HG02588 (cell line): ENCODE results near the gene TSPAN9.

Experiments used
- ATAC-seq: cut with Tn5 transposase; IDR thresholded peaks from one replicate; pipeline ENCODE4 v1.9.1; 2021; ENCODE audit warnings: mild to moderate bottlenecking, moderate library complexity; ENCODE audit not compliant: unreplicated experiment

Gene TSPAN9

DNA sequence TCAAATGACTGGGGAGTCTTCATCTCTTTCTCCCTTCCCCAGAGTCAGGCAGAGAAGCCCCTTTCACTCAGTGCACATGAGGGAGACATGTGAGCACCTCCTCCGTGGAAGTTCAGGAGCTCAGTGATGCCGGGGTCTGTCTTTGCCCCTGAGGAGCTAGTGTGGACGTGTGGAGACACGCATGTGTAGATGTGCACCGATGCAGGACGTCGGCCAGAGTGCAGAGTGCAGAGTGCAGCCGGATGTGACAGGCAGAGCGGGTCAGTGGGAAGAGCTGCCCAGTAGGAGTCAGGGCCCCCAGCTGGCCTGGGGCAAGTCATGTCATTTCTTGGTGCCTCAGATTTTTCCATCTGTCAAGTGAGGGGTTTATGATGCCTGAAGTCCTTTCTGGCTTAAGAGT is 20.7 kb downstream of the TSPAN9 start:
- ATAC-seq = no peak

DNA sequence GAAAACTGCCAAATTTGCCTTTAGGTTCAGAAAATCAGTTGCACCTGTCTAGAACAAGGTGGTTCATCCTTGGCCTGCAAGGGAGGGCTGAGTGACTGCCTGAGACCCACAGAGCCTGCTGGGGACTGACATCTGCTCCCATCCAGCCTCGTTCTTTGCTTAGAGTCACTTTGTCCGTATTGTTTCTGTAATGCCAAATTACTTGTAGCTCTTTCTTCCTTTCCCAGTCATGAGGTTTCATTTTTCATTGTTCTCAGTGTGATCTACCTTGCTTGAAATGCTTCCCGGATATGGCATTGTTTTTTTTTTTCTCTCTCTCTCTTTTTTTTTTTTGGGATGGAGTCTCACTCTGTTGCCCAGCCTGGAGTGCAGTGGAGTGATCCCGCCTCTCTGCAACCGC is 21.3 kb downstream of the TSPAN9 start:
- ATAC-seq = no peak

DNA sequence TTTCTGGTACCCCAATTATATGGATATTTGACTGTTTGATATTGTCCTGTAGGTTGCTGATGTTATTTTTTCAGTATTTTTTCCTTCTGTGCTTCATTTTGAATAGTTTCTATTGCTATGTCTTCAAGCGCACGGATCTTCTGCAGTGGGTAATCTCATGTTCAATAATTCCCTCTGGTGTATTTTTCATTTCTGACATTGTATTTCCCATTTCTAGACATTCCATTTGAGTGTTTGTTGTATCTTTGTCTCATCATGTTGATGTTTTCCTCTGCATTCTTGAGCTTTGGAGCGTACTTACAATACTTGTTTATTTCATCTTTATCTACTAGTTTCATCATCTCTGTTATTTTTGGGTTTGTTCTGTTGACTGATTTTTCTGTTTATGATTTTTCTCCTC is 22.0 kb downstream of the TSPAN9 start:
- no peak for ATAC-seq

DNA sequence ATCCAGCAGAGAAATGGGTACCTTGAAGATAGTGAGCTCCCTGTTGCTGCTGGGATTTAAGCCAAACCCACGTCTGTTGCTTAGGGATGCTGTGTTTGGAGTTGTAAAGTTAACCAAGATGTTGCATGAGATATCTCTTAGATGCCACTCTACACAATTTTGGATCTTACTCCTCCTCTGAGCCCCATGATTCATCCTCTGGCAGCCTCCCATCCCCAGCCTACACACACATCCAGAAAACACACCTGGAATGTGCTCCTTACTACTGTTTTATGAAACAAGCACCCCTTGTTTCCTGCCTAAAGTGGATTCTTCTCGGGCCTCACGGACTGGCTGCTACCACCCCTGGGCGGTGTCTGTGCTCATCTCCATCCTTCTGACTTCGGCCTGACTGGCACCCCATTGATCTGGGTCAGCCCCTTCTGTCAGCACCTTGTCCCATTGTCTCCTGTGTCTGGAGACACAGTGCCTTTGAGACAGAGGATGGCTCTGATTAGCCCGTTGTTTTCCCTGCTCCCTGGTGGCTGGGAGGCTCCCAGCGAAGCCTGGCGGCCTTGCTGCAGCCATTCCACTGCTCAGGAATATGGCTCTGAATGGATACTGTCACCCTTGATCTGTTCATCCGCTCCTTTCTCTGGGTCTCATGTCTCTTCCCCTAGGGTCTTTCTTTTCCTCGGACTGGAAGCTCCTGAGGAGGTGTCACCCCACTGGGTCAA is 24.3 kb downstream of the TSPAN9 start:
- no peak for ATAC-seq

DNA sequence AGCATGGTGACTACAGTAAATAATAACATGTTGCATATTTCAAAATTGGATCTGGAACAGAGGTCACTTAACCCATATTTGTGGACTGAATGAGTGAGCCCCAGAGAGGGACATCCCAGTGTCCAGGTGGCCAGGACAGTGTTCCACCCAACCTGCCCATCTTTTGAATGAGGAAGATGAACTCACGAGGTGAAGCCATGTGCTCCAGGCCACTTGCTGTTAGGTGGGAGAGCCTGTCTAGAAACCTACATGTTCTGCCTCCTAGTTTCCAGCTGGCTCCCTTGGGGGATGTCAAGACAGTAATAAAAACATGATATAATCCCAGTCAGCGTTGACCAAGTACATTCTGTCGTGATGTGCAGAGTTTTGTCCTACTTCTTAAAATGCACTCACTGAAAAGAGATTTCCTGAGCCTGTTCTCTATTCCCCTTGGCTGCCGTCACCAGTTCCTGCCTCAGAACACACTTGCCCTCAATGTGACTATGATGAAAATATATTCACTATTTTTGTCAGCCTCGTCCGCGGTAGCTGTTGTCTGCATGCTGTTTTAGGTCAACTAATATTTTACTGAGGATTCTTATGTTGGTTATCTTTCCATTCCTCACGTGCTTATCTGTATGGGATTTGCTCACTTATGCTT is 25.7 kb downstream of the TSPAN9 start:
- no peak for ATAC-seq

DNA sequence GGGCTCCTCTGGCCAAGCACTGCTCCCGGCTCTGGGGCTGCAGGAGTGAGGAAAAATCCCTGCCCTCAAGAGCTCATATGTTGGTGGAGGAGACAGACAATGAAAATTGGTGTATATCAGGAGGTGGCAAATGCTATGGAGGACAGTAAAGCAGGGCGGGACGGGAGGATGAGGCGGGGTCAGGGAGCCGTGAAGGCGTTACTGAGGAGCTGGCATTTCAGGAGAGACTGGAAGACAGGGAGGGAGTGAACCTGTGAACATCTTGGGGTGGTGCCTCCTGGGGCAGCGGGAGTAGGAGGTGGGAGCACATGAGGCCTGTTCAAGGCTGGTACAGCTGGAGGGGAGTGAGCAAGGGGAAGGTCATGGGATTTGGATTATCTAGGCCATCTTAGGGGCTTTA is 26.6 kb downstream of the TSPAN9 start:
- no peak for ATAC-seq

DNA sequence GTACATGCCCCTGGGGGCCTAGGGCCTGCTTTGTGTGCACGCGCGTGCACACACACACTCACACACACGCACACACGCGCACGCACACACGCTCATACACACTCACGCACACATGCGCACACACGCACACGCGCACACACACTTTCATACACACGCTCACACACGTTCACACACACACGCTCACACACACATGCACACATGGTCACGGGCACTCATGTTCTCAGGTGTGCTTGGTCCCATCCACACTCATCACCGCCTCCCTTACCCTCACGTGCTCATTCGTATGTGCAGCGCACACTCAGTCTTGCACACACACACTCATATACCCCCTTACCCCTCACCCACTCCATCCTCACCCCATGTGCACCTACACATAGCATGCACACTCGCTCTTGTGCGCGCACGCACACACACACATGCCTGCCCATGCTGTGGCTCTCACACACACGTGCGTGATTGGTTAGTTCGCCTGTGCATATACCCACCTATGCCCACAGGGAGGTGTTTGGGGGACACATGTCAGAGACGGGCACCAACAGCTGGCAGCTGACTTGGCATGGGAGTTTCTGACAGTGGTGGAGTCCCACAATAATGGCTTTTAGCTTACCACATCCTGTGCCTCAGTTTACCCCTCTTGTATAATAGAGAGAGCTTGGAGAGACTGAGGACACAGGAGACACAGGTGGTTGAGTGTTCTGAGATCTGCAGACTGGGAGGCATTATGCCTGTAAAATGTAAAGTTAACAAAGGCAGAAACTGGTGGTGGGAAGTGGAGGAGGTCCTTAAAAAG is 28.7 kb downstream of the TSPAN9 start:
- ATAC-seq = no peak

DNA sequence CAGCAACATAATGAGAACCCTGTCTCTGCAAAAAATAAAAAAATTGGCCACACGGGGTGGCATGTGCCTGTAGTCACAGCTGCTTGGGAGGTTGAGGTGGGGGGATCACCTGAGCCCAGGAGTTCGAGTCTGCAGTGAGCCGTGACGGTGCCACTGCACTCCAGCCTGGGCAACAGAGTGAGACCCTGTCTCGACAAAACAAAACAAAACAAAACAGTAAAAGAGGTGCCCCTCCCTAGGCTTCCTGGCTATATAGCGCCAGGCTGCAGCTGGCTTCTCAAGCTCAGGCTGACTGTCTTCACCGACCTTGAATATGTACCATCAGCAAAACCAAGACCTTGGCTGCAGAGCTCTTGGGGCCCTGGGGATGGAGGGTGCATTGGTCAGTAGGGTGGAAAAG is 29.4 kb downstream of the TSPAN9 start:
- no peak for ATAC-seq

DNA sequence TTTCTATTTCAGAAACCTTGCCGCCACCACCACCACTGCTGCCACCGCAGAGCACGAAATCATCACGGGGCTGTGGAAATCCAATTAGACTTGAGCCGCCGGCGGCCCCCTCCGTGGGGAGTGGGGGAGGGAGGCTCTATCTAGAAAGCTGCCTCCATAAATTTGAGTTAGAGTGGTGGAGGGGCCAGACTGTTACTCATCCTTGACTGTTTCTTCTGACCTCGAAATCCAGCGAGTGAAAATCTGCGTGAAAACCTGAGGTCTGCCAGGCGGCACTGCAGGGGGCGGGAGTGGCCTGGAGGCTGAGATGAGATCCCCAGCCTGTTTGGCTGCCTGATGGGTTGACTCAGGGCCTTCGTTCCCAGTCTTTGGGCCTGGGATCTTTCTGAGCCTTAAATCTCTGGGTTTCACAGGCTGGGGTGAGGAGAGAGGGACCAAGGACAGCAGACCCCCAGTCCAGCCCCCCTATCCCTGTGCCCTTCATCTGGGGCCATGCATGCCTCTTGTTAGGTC is 29.9 kb downstream of the TSPAN9 start:
- no peak for ATAC-seq

DNA sequence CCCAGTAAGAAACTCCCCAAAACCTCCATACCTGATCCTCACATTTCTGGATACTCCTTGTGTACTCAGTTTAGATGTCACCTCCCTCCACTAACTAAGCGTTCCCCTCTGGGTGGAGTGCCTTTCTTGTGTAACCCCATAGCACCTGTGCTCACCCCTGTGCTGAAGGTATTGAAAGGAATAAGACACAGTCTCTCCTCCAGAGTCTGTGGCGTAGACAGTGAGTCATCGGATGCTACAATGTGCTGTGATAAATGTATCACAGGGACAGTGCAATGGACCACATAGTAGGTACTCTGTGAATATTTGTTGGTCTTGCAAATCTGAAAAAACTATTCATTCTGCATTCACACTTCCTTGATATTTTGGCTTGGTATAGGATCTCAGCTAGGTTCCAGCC is 30.8 kb downstream of the TSPAN9 start:
- no peak for ATAC-seq

DNA sequence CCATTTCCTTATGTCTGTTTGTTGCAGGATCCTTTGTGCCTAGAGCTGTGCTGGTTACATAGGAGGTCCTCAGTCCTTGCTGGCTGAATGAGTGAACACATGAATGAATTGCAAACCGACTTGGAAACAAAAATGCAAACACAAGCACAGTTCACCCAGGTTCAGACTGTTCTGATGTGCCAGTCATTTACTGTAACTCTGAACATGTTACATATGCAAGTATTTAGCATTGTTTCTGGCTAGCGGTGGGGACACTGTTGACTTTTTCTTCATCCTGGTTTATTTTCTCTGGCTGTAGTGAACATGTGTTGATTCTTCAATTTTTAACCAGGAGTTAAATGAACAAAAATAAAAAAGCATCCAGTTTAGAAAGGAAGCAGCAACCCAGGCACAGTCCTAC is 33.4 kb downstream of the TSPAN9 start:
- no peak for ATAC-seq

DNA sequence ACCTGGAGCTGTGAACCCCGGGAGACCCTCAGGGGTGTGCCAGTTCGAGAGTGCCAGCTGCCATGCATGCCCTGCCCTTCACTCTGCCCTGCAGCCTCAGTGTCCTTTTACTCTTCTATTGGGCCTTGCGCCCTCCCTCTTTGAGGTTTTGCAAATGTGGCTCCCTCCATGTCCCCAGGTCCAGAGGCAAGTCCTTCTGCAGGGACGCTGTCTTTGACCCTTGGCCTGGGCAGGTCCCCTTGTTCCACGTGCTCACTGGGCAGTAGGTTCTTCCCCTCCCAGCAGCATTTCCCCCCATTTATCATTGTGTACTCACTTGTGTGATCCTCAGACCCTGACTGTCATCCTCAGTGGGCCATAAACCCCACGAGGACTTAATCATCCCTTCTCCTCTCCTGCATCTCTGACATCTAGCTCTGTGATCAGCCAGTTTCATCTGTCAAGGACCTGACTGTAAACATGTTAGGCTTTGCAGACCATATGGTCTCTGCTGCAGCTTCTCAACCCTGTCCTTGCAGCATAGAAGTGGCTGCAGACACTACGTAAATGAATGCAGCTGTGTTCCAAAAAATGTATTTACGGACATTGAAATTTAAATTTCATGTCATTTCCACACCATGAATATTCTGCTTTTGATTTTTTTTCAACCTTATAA is 36.6 kb downstream of the TSPAN9 start:
- no peak for ATAC-seq

DNA sequence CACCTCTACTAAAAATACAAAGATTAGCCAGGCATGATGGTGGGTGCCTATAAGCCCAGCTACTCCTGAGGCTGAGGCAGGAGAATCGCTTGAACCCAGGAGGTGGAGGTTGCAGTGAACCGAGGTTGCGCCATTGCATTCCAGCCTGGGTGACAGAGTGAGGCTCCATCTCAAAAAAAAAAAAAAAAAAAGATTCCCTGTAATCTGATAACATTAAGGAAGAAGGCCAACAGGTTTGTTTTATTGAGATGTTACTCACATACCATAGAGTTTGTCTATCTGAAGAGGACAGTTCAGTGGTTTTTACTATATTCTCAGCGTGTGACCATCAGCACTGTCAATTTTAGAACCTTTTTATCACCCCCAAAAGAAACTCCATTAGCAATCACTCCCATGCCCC is 37.5 kb downstream of the TSPAN9 start:
- ATAC-seq = no peak

DNA sequence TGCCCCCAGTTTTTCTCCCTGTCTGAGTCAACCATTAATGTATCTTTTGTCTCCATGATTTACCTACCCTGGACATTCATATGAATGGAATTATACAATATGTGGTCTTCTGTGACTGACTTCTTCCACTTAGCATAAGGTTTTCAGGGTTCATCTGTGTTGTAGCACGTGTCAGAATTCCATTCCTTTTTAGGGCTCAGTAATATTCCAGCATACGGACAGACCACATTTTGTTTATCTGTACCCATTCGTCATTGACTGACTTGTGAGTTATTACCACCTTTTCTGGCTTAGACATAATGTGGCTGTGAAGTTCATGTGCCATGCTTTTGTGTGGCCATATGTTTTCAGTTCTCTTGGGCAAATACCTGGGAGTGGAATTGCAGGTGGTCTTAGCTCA is 37.9 kb downstream of the TSPAN9 start:
- no peak for ATAC-seq

DNA sequence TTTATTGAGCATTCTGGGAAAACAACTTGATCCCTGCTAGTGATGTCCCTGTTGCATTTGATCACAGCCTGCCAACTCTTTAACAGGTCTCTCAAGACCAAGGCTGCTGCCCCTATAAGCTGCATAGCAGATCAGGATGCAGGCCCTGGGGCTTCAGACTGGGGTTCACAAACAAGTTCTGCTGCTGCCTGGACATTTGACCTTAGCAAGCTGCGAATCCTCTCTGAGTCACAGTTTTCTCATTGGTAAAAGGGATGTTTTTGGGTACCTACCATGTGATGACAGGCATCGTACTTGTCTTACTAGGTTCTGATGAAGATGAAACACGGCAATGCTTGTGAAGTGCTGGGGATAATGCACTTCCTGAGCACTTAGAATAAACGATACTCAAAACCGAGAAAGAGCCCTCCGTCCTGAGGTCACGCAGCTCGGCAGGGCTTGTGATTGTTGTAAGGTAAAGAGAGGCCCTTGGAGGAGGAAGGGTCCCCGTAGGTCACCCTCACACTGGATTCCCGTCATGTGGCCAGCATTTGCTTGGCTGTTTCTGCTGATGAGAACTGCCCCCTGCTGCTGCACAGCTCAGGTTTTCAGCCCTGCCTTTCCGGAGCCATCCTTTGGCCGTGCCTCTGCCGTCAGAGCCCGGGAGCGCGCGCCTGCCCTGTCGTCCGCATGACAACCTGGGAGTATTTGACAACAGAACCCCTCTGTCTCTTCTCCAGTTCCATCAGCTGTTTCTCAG is 39.1 kb downstream of the TSPAN9 start:
- ATAC-seq = no peak

DNA sequence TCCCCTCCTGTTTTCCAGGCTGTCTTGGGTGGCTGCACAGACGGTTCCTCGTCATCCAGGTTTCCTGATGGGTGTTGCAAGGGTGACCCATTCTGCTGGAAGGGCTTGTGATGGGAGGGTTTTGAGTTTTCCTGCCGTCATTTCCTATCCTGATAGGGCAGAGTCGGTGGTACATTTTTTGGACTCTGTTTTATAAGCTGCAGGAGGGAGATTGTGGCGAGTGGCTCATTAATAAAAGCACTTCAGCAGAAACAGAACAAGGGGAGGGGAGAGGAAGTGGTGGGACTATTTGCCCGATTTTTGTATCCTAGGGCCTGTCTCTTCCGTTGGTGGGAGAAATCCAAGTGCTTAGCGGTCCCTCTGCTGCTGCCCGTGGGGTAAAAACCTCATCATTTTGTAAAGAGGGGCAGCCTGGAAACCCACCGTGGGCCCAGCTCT is 40.0 kb downstream of the TSPAN9 start:
- no peak for ATAC-seq

DNA sequence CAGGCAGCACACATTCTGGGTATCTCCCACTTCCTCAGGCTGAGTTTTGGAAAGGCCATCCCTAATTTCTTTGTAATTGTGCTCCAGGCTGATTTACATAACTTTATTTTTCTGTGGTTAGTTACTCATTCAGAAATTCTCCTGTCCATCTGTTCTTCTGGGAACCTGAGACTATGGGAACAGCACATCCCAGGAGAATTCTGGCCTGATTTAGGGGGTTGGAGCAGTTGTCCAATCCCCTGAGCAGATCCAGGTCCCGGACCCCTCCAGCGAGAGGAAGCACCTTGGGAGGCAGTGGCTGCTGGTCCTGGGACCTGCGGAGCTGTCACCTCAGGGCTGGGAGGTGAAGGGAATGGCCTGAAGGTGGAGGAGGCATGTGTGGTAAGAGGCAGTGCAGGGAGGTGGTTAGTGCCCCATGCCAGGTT is 40.4 kb downstream of the TSPAN9 start:
- ATAC-seq = no peak

DNA sequence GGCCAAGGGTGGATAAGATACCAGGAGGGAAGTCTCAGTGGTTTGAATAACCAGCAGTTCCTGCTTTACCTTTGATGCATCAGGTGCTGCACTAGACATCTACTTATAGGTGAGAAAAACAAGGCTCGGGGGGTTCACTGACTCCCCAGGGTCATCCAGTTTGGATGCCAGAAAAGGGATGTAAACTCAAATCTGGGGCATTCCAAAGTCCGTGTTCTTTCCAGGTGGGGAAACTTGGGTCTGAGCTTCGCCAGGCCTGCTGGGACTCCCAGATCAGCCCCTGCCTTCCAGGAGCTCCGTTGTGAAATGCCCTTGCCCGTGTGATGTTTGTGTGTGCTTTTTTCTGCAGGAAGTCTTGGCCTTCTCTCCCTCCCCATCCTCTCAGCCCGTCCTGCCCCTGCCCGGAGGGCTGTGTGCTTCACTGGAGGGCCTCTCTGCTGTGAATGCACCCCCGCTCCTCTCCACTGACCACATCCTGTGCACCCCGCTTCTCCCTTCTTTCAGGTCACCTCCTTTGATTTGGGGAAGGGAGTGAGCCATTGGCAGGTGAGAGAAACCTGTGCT is 42.1 kb downstream of the TSPAN9 start:
- no peak for ATAC-seq

DNA sequence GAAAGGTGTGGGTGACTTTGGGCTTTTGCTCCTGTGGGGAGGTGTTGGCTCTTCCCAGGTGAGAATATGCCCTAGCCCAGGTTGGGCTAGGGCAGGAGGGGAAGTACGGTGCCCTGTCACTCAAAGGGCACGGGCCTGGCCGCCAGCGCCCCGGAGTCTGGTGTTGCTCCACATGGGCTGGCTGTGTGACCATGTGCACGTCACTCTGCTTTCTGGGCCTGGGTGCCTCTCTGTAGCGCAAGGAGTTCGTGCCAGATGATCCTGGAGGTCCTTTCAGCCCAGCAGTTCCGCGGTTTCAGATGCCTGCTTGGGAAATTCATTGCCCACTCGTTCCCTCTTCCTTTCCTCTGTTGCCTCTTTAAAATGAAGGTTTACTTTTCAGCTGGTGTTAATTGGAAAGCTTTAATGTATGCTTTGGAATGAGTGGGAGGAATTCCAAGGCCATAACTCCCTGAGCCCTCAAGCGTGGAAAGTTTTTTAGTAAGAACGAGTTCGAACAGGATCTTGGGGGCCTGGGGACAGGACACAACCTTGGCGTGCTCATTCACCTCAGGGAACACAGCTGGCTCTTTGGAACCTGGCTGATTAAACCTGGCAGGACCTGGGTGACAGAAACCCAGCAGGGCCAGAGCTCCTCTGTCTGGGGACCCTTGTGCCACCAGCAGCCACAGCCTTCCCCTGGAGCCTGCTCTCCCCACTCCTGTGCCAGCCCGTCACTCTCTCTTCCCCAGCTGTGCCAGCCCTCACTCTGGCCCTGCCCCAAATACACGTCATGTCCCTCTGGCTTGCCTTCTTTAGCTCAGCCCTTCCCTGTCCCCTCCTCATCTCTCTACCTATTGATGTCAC is 42.8 kb downstream of the TSPAN9 start:
- ATAC-seq = no peak
